HuH-7.5 (cell line): ENCODE results near the gene EYA2.

Source experiments
- DNase-seq: peaks from one replicate; pipeline ENCODE4 v3.0.0; 2011; ENCODE audit warnings: low spot score

EYA2 gene

GRCh38 chr20:47113362-47114109, 218.9 kb downstream of the EYA2 start:
- no peak for DNase-seq

GRCh38 chr20:47115694-47116093, 221.1 kb downstream of the EYA2 start:
- DNase-seq: no peak

GRCh38 chr20:47117371-47117770, 222.7 kb downstream of the EYA2 start:
- DNase-seq: no peak

GRCh38 chr20:47117773-47118172, 223.1 kb downstream of the EYA2 start:
- DNase-seq: no peak

GRCh38 chr20:47118206-47118605, 223.6 kb downstream of the EYA2 start:
- no peak for DNase-seq

- DNase-seq: no peak
These were observed 224.0 kb downstream of the EYA2 start for GRCh38 chr20:47118641-47119040.

GRCh38 chr20:47120346-47120936, 225.8 kb downstream of the EYA2 start:
- no peak for DNase-seq

GRCh38 chr20:47122560-47122959, 227.9 kb downstream of the EYA2 start:
- no peak for DNase-seq

GRCh38 chr20:47124181-47124717, 229.6 kb downstream of the EYA2 start:
- no peak for DNase-seq

- no peak for DNase-seq
These were observed 230.8 kb downstream of the EYA2 start for GRCh38 chr20:47125508-47125757.

- no peak for DNase-seq
These were observed 231.3 kb downstream of the EYA2 start for GRCh38 chr20:47125758-47126591.

- no peak for DNase-seq
These were observed 232.1 kb downstream of the EYA2 start for GRCh38 chr20:47126709-47127108.

- DNase-seq: no peak
These were observed 232.9 kb downstream of the EYA2 start for GRCh38 chr20:47127546-47127945.

- no peak for DNase-seq
These were observed 233.4 kb downstream of the EYA2 start for GRCh38 chr20:47127999-47128398.

GRCh38 chr20:47129306-47129705, 234.7 kb downstream of the EYA2 start:
- no peak for DNase-seq

- no peak for DNase-seq
These were observed 239.3 kb downstream of the EYA2 start for GRCh38 chr20:47133809-47134456.

- no peak for DNase-seq
These were observed 242.1 kb downstream of the EYA2 start for GRCh38 chr20:47136782-47137181.

- DNase-seq: no peak
These were observed 242.7 kb downstream of the EYA2 start for GRCh38 chr20:47137231-47137870.

- no peak for DNase-seq
These were observed 245.4 kb downstream of the EYA2 start for GRCh38 chr20:47139934-47140535.

GRCh38 chr20:47141350-47141921, 246.8 kb downstream of the EYA2 start:
- no peak for DNase-seq
